HL-60 (cell line): ENCODE measurements around the gene KIAA1217.

Source experiments
- CTCF ChIP-seq: IDR thresholded peaks from one replicate; pipeline ENCODE4 v1.5.1; 2011; ENCODE audit warnings: low read length, control low read depth, inconsistent platforms; ENCODE audit not compliant: insufficient read depth
- REST ChIP-seq: IDR thresholded peaks from 2 replicates; pipeline ENCODE4 v1.6.1; 2012; ENCODE audit warnings: low read depth; ENCODE audit not compliant: insufficient replicate concordance

- TF ChIP-seq CTCF: no peak
- no peak for TF ChIP-seq REST
Observed at GRCh38 chr10:24229909-24230308, 21.0 kb downstream of the KIAA1217 start.
